Stimulated activated CD8-positive, alpha-beta memory T cell treated with anti-CD3 and anti-CD28 coated beads, Interleukin-4, amount 100 ng/mL, for 24 hours (primary cell): ENCODE measurements around the gene TRIM67.
"Not testable (repeated sequence)": the region's sequence is repeated elsewhere in the genome, so short reads cannot be mapped to it uniquely, and the experiment has no call there.

Source experiments
- DNase-seq: peaks from one replicate; pipeline ENCODE4 v3.0.0-alpha.2; 2020; ENCODE audit warnings: low read depth

TRIM67 gene

DNA sequence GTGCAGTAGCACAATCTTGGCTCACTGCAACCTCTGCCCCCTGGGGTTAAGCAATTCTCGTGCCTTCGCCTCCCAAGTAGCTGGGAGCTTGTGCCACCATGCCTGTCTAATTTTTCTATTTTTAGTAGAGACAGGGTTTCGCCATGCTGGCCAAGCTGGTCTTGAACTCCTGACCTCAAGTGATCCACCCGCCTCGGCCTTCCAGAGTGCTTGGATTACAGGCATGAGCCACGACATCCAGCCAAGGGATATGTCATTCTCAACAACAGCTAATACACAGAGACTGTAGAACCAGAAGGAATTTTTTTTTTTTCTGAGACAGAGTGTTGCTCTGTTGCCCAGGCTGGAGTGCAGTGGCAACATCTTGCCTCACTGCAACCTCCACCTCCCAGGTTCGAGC lies 3.7 kb upstream of the TRIM67 start:
- not testable (repeated sequence) for DNase-seq

DNA sequence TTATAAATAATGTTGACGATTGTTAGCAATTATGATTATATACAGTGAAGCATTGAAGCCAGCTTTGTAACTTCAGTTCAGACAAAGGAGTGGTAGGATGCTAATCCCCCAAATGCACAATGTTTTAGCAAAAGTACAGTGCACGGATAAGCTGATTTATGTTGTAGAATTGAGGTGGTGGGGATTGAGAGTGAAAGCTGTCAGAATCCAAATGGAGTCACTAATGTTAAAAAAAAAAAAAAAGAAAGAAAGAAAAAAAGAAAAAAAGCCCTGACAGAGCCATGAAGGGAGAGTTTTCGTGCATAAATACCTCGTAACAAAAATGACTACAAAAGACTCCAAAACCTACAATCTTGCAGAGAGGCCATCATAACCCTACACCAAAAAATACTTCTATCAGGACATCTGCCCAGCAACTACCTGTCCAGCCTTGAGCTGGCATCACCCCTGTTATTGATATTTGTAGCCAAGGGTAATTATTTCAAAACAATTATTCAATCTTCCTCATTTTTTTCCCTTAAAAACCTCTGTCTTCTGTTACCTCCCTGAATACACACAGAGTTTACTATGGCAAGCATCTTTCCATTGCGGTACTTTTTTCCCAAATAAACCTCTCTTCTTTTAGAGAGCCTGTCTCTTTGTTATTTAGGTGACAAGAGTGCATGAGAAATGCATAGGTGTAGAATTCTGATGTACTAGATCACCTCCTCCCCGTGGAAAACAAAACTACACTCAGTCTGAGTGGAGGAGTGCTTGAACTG lies 2.5 kb upstream of the TRIM67 start:
- no peak for DNase-seq

DNA sequence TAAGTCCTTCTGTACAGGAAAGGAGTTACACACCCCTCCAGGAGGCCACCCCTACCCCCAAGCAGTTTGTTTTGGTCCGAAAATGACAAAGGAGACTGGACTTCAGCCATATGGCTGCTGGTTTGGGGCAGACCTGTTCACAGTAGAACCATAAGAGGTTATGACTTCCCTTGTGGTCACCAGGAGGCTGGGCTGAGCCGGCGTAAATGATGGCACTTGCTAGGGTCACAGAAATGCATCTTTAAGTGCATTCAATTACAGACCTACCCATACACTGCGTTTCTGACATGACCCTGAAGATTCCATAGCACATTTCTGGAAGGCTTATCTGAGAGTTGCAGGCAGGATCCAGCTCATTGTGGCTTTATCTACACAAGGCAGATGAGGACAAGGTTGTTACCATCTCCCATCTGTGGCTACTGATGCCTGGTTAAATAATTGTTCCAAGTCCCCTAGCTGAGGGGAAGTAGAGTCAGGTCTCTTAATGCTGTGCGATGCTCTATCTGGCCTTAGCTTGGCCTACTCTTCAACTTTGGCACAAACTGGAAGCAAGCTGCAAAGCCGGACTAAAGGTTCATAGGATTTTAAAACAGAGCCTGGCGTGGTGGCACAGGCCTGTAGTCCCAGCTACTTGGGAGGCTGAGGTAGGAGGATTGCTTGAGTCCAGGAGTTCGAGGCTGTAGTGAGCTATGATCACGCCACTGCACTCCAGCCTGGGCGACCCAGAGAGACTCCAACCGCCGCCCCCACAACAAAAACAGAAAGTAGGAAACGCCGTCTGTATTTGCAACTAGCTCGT lies 1.7 kb upstream of the TRIM67 start:
- no peak for DNase-seq

DNA sequence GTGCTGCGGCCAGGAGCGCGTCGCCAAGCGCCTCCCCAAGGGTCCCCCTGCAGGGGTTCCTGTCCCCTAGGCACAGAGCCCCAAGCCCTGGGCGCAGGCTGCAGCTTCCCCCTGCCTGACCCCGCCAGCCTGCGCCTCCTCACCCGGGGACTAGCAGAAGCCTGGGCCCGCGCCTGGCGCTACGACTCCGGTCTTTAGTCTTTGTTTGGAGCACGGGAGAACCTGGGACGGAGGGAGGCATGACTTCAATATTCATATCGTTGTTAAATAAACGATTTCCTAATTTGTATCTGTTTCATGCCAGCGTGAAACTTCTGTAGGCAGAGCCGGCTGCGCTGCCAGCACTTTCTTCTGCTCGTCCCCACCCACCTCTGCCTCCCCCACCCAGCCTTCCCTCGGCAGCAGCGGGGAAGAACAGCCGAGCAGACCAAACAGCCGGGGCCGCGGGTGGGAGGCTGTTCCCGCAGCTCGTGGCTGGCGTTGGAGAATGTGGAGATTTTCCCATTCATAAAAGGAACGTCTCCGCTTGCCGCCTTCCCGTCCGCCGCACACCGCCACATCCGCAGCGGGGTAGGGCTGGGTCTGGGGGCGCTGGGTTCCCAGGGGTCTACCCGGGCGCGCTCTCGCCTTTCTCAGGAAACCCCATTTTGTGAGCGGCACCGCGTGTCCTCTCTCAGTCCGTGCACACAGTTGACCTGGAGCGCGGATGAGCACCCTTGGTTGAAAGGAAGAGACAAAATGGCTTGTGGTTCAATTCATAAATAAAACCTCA lies 777 bp upstream of the TRIM67 start:
- no peak for DNase-seq

DNA sequence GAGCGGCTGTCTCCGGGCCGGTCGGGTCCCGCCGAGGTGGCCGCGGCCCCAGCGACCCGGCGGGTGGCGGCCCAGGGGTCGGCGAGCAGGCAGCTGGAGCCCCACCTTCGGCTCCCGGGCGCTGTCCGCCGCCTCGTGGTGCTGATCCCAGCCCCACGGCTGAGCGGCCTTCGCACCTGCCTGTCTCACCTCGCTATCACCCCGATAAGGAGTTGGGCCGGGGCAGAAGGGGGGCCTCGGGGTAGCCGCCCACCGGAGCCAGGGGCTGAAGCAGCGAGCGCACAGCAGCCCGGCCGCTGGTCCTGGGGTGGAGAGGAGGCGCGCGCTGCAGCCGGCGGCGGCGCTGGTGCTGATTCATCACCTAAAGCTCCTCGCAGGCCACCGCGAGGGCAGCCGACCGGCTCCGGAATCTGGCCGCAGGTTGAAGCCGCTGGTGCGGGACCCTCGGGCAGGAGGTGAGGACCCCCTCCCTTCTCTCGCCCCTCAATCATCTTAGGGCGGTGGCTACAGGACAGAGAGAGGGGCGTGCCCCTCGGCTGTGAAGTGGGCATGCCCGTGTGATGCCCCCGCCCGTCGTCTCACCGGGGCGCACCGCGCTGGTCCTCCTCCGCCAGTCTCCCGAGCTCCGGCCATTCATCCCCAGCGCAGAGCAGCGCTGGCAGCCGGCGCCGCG lies 575 bp downstream of the TRIM67 start:
- DNase-seq = no peak

DNA sequence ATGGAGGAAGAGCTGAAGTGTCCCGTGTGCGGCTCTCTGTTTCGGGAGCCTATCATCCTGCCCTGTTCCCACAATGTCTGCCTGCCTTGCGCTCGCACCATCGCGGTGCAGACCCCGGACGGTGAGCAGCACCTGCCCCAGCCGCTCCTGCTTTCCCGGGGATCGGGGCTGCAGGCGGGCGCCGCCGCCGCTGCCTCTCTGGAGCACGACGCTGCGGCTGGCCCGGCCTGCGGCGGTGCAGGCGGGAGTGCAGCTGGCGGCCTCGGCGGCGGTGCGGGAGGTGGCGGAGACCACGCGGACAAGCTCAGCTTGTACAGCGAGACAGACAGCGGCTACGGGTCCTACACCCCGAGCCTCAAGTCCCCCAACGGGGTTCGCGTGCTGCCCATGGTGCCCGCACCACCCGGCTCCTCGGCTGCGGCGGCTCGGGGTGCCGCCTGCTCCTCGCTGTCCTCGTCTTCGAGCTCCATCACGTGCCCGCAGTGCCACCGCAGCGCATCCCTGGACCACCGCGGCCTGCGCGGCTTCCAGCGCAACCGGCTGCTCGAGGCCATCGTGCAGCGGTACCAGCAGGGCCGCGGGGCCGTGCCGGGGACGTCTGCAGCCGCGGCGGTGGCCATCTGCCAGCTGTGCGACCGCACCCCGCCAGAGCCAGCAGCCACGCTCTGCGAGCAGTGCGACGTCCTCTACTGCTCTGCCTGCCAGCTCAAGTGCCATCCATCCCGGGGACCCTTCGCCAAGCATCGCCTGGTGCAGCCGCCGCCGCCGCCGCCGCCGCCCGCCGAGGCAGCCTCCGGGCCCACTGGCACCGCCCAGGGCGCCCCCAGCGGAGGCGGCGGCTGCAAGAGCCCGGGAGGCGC lies 1.3 kb downstream of the TRIM67 start:
- no peak for DNase-seq

DNA sequence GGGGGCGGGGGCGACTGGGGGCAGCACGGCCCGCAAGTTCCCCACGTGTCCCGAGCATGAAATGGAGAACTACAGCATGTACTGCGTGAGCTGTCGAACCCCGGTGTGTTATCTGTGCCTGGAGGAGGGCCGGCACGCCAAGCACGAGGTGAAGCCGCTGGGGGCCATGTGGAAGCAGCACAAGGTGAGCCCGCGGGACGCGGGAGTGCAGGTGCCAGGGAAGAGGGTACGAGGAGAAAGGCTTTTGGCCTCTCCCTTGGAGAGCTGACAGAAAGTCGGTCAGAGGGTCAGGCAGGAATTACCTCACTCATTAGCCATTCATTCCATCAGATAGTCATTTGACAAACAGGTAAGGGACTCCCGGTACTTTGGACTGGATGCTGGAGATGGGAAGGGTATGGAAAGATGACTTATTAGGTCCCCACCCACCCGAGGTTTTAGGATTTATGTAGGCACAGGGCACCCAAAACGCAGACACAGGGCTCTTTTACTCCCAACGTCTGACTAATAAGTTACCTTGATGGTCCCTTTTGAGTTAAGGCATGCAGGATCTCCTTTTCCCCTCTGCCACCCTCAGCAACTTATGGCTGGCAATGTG lies 2.1 kb downstream of the TRIM67 start:
- DNase-seq = no peak

DNA sequence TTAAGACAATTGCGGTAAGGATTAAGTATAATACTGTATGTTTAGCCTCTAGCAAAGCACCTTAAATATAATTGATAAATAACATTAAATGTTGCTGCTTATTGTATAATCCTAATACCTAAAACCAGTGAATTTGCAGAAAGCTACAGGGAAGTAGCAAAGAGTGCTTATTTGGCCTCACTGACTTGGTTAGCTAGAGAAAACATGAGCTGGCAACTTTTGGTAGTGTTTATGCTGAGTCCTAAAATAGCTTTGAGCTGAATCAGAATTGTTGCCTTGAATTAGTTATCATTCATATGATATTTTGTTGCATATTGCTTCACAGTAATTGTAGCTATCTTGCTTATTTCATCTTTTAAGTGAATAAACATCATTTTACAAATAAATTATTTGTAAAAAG lies 3.5 kb downstream of the TRIM67 start:
- DNase-seq = no peak

DNA sequence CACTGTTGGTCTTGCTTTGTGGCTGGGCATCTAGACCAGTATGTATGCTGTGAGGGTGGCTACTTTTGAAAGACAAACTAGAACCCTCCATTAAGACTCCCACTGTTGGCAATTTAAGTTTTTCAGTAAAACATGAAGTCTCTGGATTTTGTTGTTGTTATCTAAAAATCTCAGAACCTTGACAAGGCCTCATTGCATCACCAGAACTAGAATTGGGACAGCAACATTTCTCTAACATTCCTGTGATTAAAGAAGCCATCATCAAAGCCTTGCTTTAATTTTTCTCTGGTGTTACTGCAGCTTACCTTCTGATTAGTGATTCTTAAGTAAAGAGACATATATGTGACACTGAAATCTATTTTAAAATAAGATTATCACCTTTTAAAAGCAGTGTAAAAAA lies 4.5 kb downstream of the TRIM67 start:
- no peak for DNase-seq

DNA sequence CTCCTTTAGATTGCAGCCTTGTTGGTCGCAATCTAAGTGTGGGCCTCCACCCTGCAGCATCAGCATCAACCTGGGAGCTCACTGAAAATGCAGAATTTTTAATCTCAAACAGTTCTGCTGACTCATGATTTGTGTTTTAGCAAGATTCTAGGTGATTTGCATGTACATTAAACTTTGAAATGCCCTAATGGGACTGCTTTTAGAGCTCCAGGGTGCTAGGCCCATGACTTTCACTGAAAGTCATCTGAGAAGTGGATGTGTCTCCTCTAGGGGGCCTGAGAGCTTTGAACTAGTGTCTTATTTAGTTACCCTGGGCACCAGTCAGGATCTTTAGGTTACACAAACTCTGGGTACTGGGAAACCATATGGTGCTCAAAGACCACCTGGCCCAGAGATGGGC lies 9.0 kb downstream of the TRIM67 start:
- DNase-seq = no peak

DNA sequence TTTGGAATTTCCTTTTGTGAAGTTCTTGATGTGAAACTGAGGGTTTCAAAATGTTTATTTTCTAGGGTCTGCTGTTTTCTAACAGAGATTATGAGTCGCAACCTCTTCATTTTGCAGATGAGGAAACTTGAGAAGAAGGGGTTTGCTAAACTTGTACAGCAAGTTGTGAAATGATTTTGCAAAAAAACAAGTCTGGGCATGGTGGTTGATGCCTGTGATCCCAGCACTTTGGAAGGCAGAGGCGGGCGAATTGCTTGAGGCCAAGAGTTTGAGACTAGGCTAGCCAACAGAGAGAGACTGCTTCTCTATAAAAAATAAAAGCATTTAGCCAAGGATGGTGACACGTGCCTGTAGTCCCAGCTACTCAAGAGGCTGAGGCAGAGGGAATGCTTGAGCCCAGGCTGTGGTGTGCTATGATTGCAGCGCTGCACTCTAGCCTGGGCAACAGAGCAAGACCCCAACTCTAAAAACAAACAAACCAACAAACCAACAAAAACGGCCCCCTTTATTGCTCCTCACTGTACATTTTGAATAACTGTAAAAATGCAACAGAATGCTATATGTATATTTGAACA lies 9.9 kb downstream of the TRIM67 start:
- no peak for DNase-seq

DNA sequence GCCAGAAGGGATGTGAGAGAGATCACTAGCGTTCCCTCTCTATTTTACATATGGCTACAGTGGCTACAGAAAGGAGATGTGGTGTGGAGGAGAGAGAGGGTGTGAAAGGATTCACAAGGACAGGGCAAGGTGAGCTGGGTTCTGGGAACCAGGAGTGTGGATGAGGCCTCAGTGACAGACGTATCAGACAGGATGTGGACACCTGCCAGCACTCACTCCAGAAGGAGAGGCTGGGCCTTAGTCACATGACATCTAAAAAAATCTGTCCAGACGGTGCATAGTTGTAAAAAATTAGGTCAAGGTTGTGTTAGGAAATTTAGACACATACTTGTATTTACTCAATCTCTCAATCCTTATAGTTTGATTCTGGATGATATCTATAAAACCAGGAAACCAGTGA lies 10.6 kb downstream of the TRIM67 start:
- no peak for DNase-seq

DNA sequence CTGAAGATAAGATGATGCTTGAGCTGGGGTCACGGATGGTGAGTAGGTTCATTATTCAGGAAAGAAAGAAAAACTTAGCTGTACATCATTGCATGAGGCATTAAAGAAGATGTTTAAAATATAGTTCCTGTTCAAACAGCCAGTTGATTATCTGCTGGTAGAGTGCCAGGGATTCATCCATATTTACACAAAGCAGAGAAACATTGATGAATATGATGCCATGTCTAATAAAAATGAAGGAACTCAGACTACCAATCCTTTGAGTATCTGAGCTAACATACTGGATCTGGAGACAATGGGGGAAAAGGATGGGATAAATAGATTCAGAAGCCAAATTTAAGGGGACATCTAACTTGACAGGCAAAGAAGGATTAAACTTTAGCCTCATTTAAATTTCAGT lies 14.6 kb downstream of the TRIM67 start:
- no peak for DNase-seq

DNA sequence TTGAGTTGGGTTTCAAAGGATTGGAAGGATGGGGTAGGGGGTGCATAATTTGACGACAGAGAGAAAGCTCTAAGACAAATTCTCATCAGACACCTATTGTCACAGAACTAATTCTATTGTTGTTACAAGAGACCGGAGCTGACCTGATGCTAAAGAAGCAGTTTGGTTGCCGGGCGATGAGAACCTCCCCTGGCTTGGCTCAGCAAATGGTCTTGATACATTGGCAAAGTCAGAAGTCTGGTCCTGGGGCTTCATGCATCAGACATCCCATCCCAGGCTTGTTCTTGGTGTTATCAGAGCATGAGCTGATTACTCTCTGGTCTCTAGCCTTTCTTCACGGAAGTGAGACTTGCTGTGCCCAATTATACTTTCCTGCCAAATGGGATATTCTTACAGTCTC lies 15.4 kb downstream of the TRIM67 start:
- DNase-seq = no peak

DNA sequence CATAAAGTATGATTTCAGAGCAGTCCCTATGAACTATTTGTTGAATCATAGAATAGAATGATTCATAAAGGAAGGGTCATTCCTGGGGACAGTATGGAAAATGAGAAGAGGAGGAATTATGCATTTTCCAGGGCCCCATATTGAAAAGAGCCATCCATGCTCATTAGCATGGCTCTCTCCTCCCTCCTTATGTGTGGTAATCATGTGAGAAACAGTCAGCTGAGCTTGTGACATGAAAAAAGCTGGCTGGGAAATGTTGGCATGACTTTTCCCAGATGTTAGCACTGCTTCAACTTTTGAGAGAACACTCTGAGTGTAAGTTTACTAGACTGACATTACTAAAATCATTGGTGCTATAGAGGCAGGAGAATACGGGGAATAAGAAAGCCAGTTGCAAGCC lies 16.1 kb downstream of the TRIM67 start:
- DNase-seq = no peak

DNA sequence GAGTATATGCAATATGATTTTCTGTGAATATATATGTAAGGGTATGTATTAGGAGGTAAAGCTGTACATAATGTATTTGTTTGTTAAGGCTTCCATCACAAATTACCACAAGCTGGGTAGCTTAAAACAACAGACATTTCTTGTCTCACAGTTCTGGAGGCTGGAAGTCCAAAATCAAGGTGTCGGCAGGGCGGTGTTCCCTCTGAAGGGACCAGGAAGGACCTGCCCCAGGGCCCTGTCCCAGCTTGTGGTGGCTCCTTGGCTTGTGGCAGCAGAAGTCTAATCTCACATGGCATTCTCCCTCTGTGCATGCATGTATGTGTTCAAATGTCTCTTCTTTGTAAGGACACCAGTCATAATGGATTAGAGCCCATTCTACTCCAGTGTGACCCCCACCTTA lies 17.1 kb downstream of the TRIM67 start:
- DNase-seq = no peak

DNA sequence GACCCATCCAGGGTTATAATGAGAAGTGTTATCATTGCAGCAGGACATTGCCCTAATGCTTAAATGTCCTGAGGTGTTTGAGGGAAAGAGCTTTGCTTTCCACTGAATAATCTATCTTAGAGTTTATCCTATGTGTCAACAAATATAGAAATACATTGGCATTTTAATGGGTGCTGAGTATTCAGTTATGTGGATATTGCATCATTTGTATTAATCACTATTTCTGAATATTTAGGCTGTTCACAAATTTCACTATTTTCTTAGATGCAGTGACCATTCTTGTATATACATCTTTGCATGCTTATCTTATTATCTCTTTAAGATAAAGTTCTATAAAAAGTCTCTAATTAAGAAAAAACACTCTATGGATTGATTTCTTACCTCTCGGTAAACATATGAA lies 18.2 kb downstream of the TRIM67 start:
- DNase-seq = no peak

DNA sequence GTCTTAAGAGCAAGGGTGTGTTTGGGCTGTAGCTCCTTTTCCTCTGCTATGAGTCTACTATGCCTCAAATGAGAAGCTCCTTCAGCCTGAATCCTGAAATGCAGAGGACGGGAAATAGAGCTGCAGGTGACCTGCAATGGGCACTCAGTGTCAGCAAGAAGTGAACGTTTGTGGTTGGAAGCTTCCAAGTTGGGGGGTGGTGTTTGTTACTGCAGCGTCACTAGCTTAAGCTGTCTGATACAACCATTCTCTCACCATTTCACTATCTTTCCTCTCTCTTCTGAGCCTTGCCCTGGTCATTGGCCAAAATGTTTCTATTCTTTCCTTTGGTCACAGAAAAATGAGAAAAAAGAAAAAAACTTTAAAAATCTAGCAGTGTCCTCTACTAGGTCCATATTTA lies 19.4 kb downstream of the TRIM67 start:
- no peak for DNase-seq

DNA sequence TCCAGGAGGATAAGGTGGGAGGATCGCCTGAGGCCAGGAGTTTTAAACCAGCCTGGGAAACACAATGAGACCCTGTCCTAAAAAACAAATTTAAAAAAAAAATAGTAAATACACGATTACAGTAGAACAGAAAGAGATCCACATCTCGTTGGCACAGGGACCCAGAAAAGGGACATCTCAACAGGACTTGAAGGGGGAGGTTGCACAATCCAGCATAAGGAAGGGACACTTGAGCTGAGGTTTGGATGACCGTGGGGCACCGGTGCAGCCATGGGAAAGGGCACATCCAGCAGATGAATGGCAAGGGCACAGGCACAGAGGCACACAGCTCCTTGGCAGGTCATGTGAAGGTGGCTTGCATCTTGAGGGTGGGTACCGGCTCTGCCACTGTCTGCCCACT lies 20.5 kb downstream of the TRIM67 start:
- DNase-seq = no peak
